Sigmoid colon (tissue), 4 donors: ENCODE data around the gene CA9.

Experiments
- POLR2A ChIP-seq, 2 donors: fragments of 450-650 bp; IDR thresholded peaks; one replicate each; pipeline ENCODE4 v1.6.1; 2016; ENCODE audit warnings: antibody characterized with exemption in 2 of 2, mild to moderate bottlenecking in 2 of 2, moderate library complexity in 2 of 2
- POLR2AphosphoS5 ChIP-seq, 4 donors: sonication (generic); formaldehyde crosslinking; IDR thresholded peaks; one replicate each; pipeline ENCODE4 v1.6.1; 2017; ENCODE audit warnings: antibody characterized with exemption in 4 of 4

GRCh38 chr9:35695943-35696401 lies 22.2 kb downstream of the CA9 start:
- TF ChIP-seq POLR2AphosphoS5 (IDR thresholded peaks at IDR 0.05), result no peak
- no peak for TF ChIP-seq POLR2A (IDR thresholded peaks at IDR 0.05)
